Erythroblast (primary cell): Measurements from ENCODE around the gene VPS72.

ENCODE experiments used
- GATA1 ChIP-seq: IDR thresholded peaks from 2 replicates; pipeline ENCODE4 v1.6.1; 2011; ENCODE audit warnings: low read depth, mild to moderate bottlenecking, control low read depth, low read length, moderate library complexity
- POLR2A ChIP-seq: IDR thresholded peaks from 2 replicates; pipeline ENCODE4 v1.6.1; 2011; ENCODE audit warnings: mild to moderate bottlenecking, low read length

DNA sequence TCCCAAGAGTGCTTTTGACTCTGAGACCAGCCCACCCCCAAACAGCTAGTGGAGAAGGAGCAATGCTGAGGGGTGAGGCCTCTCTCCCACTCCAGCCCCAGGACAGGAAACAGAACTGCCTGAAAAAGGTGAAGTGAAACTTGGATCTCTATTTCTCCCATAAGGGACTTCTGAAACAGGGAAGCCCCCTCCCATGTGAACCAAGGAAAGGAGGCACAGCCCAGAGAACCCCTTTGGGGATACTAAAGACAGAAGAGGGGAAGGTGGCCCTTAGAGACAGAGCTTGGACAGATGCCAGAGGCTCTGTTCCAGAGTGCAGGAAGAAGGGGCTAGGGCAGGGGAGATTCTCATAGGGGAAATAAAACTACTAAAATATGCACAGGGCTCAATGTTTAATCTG, 30.6 kb downstream of the VPS72 start:
- no peak for TF ChIP-seq POLR2A
- no peak for TF ChIP-seq GATA1
